ENCODE measurements around the gene FURIN.

Gene FURIN

GRCh38 chr15:90884719-90885431 is 16.5 kb downstream of the FURIN start:
- H3K4me3 ChIP-seq (replicated peaks; ENCODE audit: low read depth, low read length): peak overlapping the region; percentile 56

GRCh38 chr15:90885432-90886290 is 17.3 kb downstream of the FURIN start:
- Histone ChIP-seq H3K4me3 (replicated peaks; ENCODE audit: low read depth, low read length) (peak overlapping the region; percentile 56), H3K36me3 (ENCODE audit: control insufficient read depth, insufficient read depth, low read length) (peaks cover 10% of the 10 kb centered on the region), H3K27me3 (replicated peaks; ENCODE audit: control insufficient read depth, insufficient read depth, low read length) (no peaks in the 10 kb centered on the region)
- peak; percentile 98 for TF ChIP-seq CTCF (IDR thresholded peaks at IDR 0.05; ENCODE audit: insufficient read depth, low read length, poor library complexity, severe bottlenecking)
- DNase-seq (ENCODE audit: extremely low read depth, insufficient read length): peak; percentile 78

More at GRCh38 chr15:90884719-90885431, 16.5 kb downstream of the FURIN start:
- Histone ChIP-seq H3K27me3 (replicated peaks; ENCODE audit: control insufficient read depth, insufficient read depth, low read length) (no peaks in the 10 kb centered on the region), H3K36me3 (ENCODE audit: control insufficient read depth, insufficient read depth, low read length) (peaks cover 13% of the 10 kb centered on the region)
- peak; percentile 46 for DNase-seq (ENCODE audit: extremely low read depth, insufficient read length)
- TF ChIP-seq CTCF (IDR thresholded peaks at IDR 0.05; ENCODE audit: insufficient read depth, low read length, poor library complexity, severe bottlenecking): no peak

GRCh38 chr15:90886291-90886614 is 17.9 kb downstream of the FURIN start:
- Histone ChIP-seq H3K36me3 (ENCODE audit: control insufficient read depth, insufficient read depth, low read length) (peaks cover 8% of the 10 kb centered on the region), H3K27me3 (replicated peaks; ENCODE audit: control insufficient read depth, insufficient read depth, low read length) (no peaks in the 10 kb centered on the region), H3K4me3 (replicated peaks; ENCODE audit: low read depth, low read length) (no peak overlapping the region)
- no peak for DNase-seq (ENCODE audit: extremely low read depth, insufficient read length)
- no peak for TF ChIP-seq CTCF (IDR thresholded peaks at IDR 0.05; ENCODE audit: insufficient read depth, low read length, poor library complexity, severe bottlenecking)

GRCh38 chr15:90887037-90887481 is 18.7 kb downstream of the FURIN start:
- Histone ChIP-seq H3K36me3 (ENCODE audit: control insufficient read depth, insufficient read depth, low read length) (peaks cover 4% of the 10 kb centered on the region), H3K4me3 (replicated peaks; ENCODE audit: low read depth, low read length) (no peak overlapping the region), H3K27me3 (replicated peaks; ENCODE audit: control insufficient read depth, insufficient read depth, low read length) (no peaks in the 10 kb centered on the region)
- DNase-seq (ENCODE audit: extremely low read depth, insufficient read length): no peak
- no peak for TF ChIP-seq CTCF (IDR thresholded peaks at IDR 0.05; ENCODE audit: insufficient read depth, low read length, poor library complexity, severe bottlenecking)

GRCh38 chr15:90889313-90889730 is 20.9 kb downstream of the FURIN start:
- H3K27me3 ChIP-seq (replicated peaks; ENCODE audit: control insufficient read depth, insufficient read depth, low read length): no peaks in the 10 kb centered on the region
- no peak for DNase-seq (ENCODE audit: extremely low read depth, insufficient read length)
- H3K36me3 ChIP-seq (ENCODE audit: control insufficient read depth, insufficient read depth, low read length): peaks cover 2% of the 10 kb centered on the region

More at GRCh38 chr15:90889313-90889730, 20.9 kb downstream of the FURIN start:
- TF ChIP-seq CTCF (IDR thresholded peaks at IDR 0.05; ENCODE audit: insufficient read depth, low read length, poor library complexity, severe bottlenecking): no peak
- H3K4me3 ChIP-seq (replicated peaks; ENCODE audit: low read depth, low read length): no peak overlapping the region

Data from GM06990 (cell line).